HepG2 (cell line): ENCODE data around the gene INSRR. TPM values are rescaled to one million over a fixed set of nuclear protein-coding genes. Genes with fewer than 3 reads are reported as not detected.

Source experiments
- ATAC-seq: fragments of 200-7000 bp; cut with Tn5 transposase; 3 replicates; pipeline ENCODE4 v1.9.1; 2020; ENCODE audit warnings: mild to moderate bottlenecking, moderate library complexity
- BruUV-seq: library from RNA; stranded (reverse); fragments of 400-500 nt; replicated peaks from 2 replicates; lab custom pipeline; 2021; lab: Mats Ljungman, UMichigan
- CTCF ChIA-PET: fragments of 300-600 bp; formaldehyde crosslinking; extraction: SDS; loops from one replicate; lab custom pipeline; 2021; ENCODE audit warnings: low total read pairs, inconsistent platforms, low intra/inter-chr PET ratio; lab: Yijun Ruan, JAX
- POLR2A ChIA-PET: fragments of 350-600 bp; sonication (Branson Sonifier 250); formaldehyde crosslinking; loops from one replicate; lab custom pipeline; 2020; ENCODE audit warnings: antibody characterized with exemption, inconsistent platforms; lab: Yijun Ruan, JAX
- DNase-seq: peaks from one replicate; pipeline ENCODE4 v3.0.0-alpha.2; 2015; ENCODE audit warnings: low spot score
- FAIRE-seq: peaks from 3 replicates; lab custom pipeline; 2011; peaks lifted over from hg19 to GRCh38; lab: Jason Lieb, UNC
- H2AFZ ChIP-seq: one replicate; pipeline ENCODE4 v1.6.1; 2011; ENCODE audit warnings: low read length, inconsistent platforms
- H3K27ac ChIP-seq: fragments of 300-600 bp; 3 replicates; pipeline ENCODE4 v1.8.0; 2011; ENCODE audit warnings: mixed run types, mild to moderate bottlenecking, mixed read lengths, low read length, inconsistent platforms; ENCODE audit not compliant: insufficient read depth; ENCODE audit errors: extremely low read length
- H3K27me3 ChIP-seq, 2 experiments: fragments of 200-600 bp in 1 of 2; 2 replicates in 1 of 2; 3 replicates in 1 of 2; pipeline versions ENCODE4 v1.6.0 to v1.8.0; 2011; ENCODE audit warnings: low read length in 2 of 2, mild to moderate bottlenecking in 2 of 2, moderate library complexity in 2 of 2, inconsistent platforms in 1 of 2; ENCODE audit not compliant: insufficient read depth in 2 of 2, control insufficient read depth in 1 of 2
- H3K36me3 ChIP-seq, 2 experiments: fragments of 200-600 bp in 1 of 2; replicated peaks in 1 of 2; 2 replicates in 1 of 2; 3 replicates in 1 of 2; pipeline versions ENCODE4 v1.5.1 to v1.8.0; 2011; ENCODE audit warnings: low read length in 2 of 2, inconsistent platforms in 1 of 2; ENCODE audit not compliant: insufficient read depth in 2 of 2, control insufficient read depth in 1 of 2
- H3K4me1 ChIP-seq: 2 replicates; pipeline ENCODE4 v1.5.1; 2012; ENCODE audit warnings: low read length, inconsistent platforms; ENCODE audit not compliant: insufficient read depth
- H3K4me2 ChIP-seq: 2 replicates; pipeline ENCODE4 v1.6.0; 2011; ENCODE audit warnings: low read depth, low read length, inconsistent platforms
- H3K4me3 ChIP-seq, 3 experiments: fragments of 200-600 bp in 1 of 3; sonication (generic), shearing (Covaris generic) in 1 of 3; replicated peaks in 1 of 3; 2 replicates each; pipeline ENCODE4 v1.5.1; 2011 to 2016; ENCODE audit warnings: low read length in 3 of 3, inconsistent platforms in 2 of 3, low read depth in 2 of 3, mild to moderate bottlenecking in 2 of 3, control low read depth in 1 of 3, mixed read lengths in 1 of 3; ENCODE audit not compliant: insufficient read depth in 1 of 3
- H3K79me2 ChIP-seq: one replicate; pipeline ENCODE4 v1.6.1; 2011; ENCODE audit warnings: low read length, inconsistent platforms; ENCODE audit not compliant: insufficient read depth
- H3K9ac ChIP-seq: 2 replicates; pipeline ENCODE4 v1.6.0; 2011; ENCODE audit warnings: mild to moderate bottlenecking, low read depth, low read length, inconsistent platforms; ENCODE audit not compliant: insufficient read depth
- H3K9me3 ChIP-seq: 2 replicates; pipeline ENCODE4 v1.5.1; 2012; ENCODE audit warnings: mild to moderate bottlenecking, low read length
- H4K20me1 ChIP-seq: 2 replicates; pipeline ENCODE4 v1.6.0; 2011; ENCODE audit warnings: inconsistent platforms, mild to moderate bottlenecking, low read length, moderate library complexity; ENCODE audit not compliant: insufficient read depth
- ATRX ChIP-seq: sonication (generic); formaldehyde crosslinking; IDR thresholded peaks from 2 replicates; pipeline ENCODE4 v1.4.0; 2020; ENCODE audit warnings: missing genetic modification reagents, borderline replicate concordance
- E2F5 ChIP-seq: sonication (generic); formaldehyde crosslinking; conservative IDR thresholded peaks from 2 replicates; pipeline ENCODE4 v1.4.0; 2020; ENCODE audit warnings: missing genetic modification reagents
- HNRNPL ChIP-seq: fragments of 200-400 bp; formaldehyde crosslinking; IDR thresholded peaks from 2 replicates; pipeline ENCODE4 v1.6.1; 2017; ENCODE audit warnings: mild to moderate bottlenecking, low read depth, low read length
- MBD4 ChIP-seq: IDR thresholded peaks from 2 replicates; pipeline ENCODE4 v1.6.1; 2012; ENCODE audit warnings: low read length, inconsistent platforms, borderline replicate concordance
- MED8 ChIP-seq: sonication (generic); formaldehyde crosslinking; IDR thresholded peaks from 2 replicates; pipeline ENCODE4 v1.8.1; 2023; ENCODE audit warnings: mild to moderate bottlenecking, missing genetic modification reagents; ENCODE audit not compliant: insufficient replicate concordance
- MTA1 ChIP-seq: sonication (generic); formaldehyde crosslinking; IDR thresholded peaks from 2 replicates; pipeline ENCODE4 v1.4.0; 2020; ENCODE audit warnings: missing genetic modification reagents, mild to moderate bottlenecking, borderline replicate concordance
- NFIB ChIP-seq: sonication (generic); formaldehyde crosslinking; IDR thresholded peaks from 2 replicates; pipeline ENCODE4 v1.9.0; 2021; ENCODE audit warnings: missing genetic modification reagents, mild to moderate bottlenecking, borderline replicate concordance
- PLRG1 ChIP-seq: fragments of 450-650 bp; conservative IDR thresholded peaks from 2 replicates; pipeline ENCODE4 v1.6.1; 2016
- TERF1 ChIP-seq: sonication (generic); formaldehyde crosslinking; IDR thresholded peaks from 2 replicates; pipeline ENCODE4 v1.8.0; 2022; ENCODE audit warnings: mild to moderate bottlenecking, missing genetic modification reagents, moderate library complexity
- ZBTB33 ChIP-seq: sonication (generic); formaldehyde crosslinking; IDR thresholded peaks from 2 replicates; pipeline ENCODE4 v1.4.0; 2020; ENCODE audit warnings: missing genetic modification reagents
- ZFP37 ChIP-seq: sonication (generic); formaldehyde crosslinking; IDR thresholded peaks from 2 replicates; pipeline ENCODE4 v1.4.0; 2020; ENCODE audit warnings: missing genetic modification reagents, borderline replicate concordance
- ZNF121 ChIP-seq: sonication (generic); formaldehyde crosslinking; IDR thresholded peaks from 2 replicates; pipeline ENCODE4 v1.5.0; 2020; ENCODE audit warnings: mild to moderate bottlenecking, missing genetic modification reagents
- ZNF274 ChIP-seq: sonication (generic); formaldehyde crosslinking; IDR thresholded peaks from 2 replicates; pipeline ENCODE4 v1.5.1; 2020; ENCODE audit warnings: mild to moderate bottlenecking, missing genetic modification reagents
- ZNF326 ChIP-seq: sonication (generic); formaldehyde crosslinking; IDR thresholded peaks from 2 replicates; pipeline ENCODE4 v1.4.0; 2020; ENCODE audit warnings: missing genetic modification reagents, borderline replicate concordance
- ZNF329 ChIP-seq: sonication (generic); formaldehyde crosslinking; IDR thresholded peaks from 2 replicates; pipeline ENCODE4 v1.9.0; 2021; ENCODE audit warnings: low read depth, mild to moderate bottlenecking, missing genetic modification reagents
- ZNF652 ChIP-seq: IDR thresholded peaks from 2 replicates; pipeline ENCODE4 v1.6.1; 2016; ENCODE audit warnings: low read depth, borderline replicate concordance
- ZNF761 ChIP-seq: sonication (generic); formaldehyde crosslinking; conservative IDR thresholded peaks from 2 replicates; pipeline ENCODE4 v1.4.0; 2020; ENCODE audit warnings: mild to moderate bottlenecking, missing genetic modification reagents
- WGBS: methylation state at CpG from one replicate; pipeline ENCODE4 v1.1.6; 2017; ENCODE audit warnings: low lambda C conversion rate; 5-methylcytosine and 5-hydroxymethylcytosine counted together
- in situ Hi-C: cut with HindIII; loops from 2 replicates; pipeline ENCODE4 v1.10.0; 2017; ENCODE audit warnings: low pct_unique_long_range_greater_than_20kb; ENCODE audit not compliant: extremely low pct_ligation_motif_present
- intact Hi-C: fragments of 100-400 bp; cut with micrococcal nuclease; formaldehyde crosslinking; loops from one replicate; pipeline ENCODE4 v1.10.0; 2022; ENCODE audit not compliant: unreplicated experiment
- polyA plus RNA-seq, 8 experiments: library from polyadenylated mRNA; depleted of rRNA in 3 of 8; stranded (reverse) in 7 of 8; unstranded in 1 of 8; fragments of >200 nt; fragmentation: Illumina TruSeq in 4 of 8; extraction: Trizol in 4 of 8; gene quantifications; 2 replicates each; pipeline versions ENCODE4 v1.2.1 to v1.2.3, GENCODE V29; 2011 to 2016; ENCODE audit warnings: low read depth in 4 of 8, missing spikeins in 1 of 8, mixed read lengths in 1 of 8; ENCODE audit not compliant: insufficient read depth in 1 of 8
- total RNA-seq, 5 experiments: library from RNA; depleted of rRNA; stranded (reverse); fragments of >200 nt; fragmentation: Illumina TruSeq; extraction: Trizol; gene quantifications; 2 replicates each; pipeline ENCODE4 v1.2.3, GENCODE V29; 2016; ENCODE audit warnings: low read depth in 1 of 5
- TF ChIP-seq, protein P1 (sequence below): sonication (generic); formaldehyde crosslinking; IDR thresholded peaks from 2 replicates; pipeline ENCODE4 v1.4.0; 2020; ENCODE audit warnings: missing genetic modification reagents

Gene INSRR
- total and polyA plus RNA-seq, 2 of the 13 experiments (the other 11 are each of a cell fraction or from before 2014, with no cell fraction given): not detected

DNA sequence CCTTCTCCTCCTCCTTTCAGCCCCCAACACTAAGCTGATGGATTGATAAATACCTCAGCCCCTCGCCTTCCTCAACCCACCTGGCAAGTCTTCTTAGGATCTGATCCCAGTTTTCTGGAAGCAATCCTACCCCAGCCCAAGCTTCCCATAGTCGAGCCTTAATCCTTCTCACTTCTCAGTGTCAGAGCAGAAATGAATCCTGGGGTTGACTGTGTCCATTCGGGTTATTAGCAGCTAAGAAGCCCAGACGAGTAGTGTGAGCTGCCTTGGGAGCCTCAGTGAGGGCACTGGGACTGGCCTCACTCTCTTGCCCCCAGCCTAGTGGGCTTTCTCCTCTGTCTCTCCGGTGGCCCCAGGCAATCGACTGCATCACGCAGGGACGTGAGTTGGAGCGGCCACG lies 22.2 kb upstream of the INSRR start (continued):
- TF ChIP-seq TERF1 (CRISPR knock-in tag) (no peak), ZBTB33 (CRISPR knock-in tag) (no peak)

DNA sequence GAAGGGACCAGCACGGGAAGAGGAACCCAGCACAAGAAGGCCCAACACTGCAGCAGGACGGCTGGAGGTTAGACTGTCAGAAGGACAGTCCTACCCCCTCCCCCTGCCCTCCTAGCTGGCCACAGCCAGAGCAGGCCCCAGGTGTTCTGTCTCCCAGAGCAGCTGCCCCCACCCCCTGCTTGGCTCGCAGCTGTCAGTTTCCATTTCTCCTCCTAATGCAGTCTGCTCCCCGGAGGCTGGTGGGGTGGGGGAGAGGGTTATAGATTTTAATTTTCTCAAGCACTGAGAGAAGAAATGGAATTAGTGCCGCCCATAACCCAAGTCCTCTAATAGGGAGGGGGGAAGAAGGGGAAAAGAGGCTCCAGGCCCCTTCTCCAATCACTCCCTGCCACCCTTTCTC lies 21.6 kb upstream of the INSRR start:
- Histone ChIP-seq H3K27ac (no peak overlapping the region), H3K27me3 (peaks cover 19 to 92% of the 10 kb centered on the region in 2 experiments; a peak in 4 of 5 replicates), H3K4me3 (no peak overlapping the region), H3K9me3 (no peaks in the 10 kb centered on the region), H3K4me2 (no peak overlapping the region), H2AFZ (no peak overlapping the region), H4K20me1 (no peaks in the 10 kb centered on the region), H3K9ac (no peak overlapping the region), H3K4me1 (no peaks in the 10 kb centered on the region), H3K79me2 (no peaks in the 10 kb centered on the region), H3K36me3 (no peaks in the 10 kb centered on the region)
- ATAC-seq (no peak), DNase-seq (no peak), FAIRE-seq (no peak)
- intact Hi-C loops: no loop called here
- BruUV-seq: no TSS peak
- 13% methylated on average over 4 of the region's 5 CpGs for WGBS
- in situ Hi-C loops: no loop called here
- POLR2A ChIA-PET: no interaction called here
- CTCF ChIA-PET: no interaction called here
- TF ChIP-seq ZNF326 (CRISPR knock-in tag) (no peak), ZNF652 (CRISPR knock-in tag) (no peak), ATRX (CRISPR knock-in tag) (no peak), PLRG1 (no peak), ZNF274 (CRISPR knock-in tag) (no peak), ZFP37 (CRISPR knock-in tag) (no peak), MTA1 (CRISPR knock-in tag) (no peak), ZNF121 (CRISPR knock-in tag) (no peak), ZNF761 (CRISPR knock-in tag) (no peak), ZNF329 (CRISPR knock-in tag) (no peak), MBD4 (no peak), E2F5 (no peak), HNRNPL (no peak), MED8 (CRISPR knock-in tag) (no peak), NFIB (CRISPR knock-in tag) (no peak)
- TF ChIP-seq, protein P1, sequence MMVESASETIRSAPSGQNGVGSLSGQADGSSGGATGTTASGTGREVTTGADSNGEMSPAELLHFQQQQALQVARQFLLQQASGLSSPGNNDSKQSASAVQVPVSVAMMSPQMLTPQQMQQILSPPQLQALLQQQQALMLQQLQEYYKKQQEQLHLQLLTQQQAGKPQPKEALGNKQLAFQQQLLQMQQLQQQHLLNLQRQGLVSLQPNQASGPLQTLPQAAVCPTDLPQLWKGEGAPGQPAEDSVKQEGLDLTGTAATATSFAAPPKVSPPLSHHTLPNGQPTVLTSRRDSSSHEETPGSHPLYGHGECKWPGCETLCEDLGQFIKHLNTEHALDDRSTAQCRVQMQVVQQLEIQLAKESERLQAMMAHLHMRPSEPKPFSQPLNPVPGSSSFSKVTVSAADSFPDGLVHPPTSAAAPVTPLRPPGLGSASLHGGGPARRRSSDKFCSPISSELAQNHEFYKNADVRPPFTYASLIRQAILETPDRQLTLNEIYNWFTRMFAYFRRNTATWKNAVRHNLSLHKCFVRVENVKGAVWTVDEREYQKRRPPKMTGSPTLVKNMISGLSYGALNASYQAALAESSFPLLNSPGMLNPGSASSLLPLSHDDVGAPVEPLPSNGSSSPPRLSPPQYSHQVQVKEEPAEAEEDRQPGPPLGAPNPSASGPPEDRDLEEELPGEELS: no peak
